ENCODE data around the gene GDF15. TPM values are rescaled to one million over a fixed set of nuclear protein-coding genes. Genes with fewer than 3 reads are reported as not detected.
A peak's percentile ranks its signal among the peaks of the same experiment; 100 is the strongest.

GDF15 gene
- total RNA-seq, 4 donors from 2014 or later, result 0.76 to 2.3 TPM; not detected in 2

- intact Hi-C loops (cut with DNase I), result no loop called here
- peak overlapping the region in 3 of 4 donors; percentile 52 to 81 (median 67) for H3K27ac ChIP-seq
- no peak overlapping the region for H3K4me3 ChIP-seq
- no peaks in the 10 kb centered on the region for H3K27me3 ChIP-seq
- no peaks in the 10 kb centered on the region for H3K9me3 ChIP-seq
- no peak for TF ChIP-seq CTCF (IDR thresholded peaks at IDR 0.05)
- no peak for TF ChIP-seq POLR2A (IDR thresholded peaks at IDR 0.05)
- H3K4me1 ChIP-seq, result peaks cover 27 to 98% (median 49%) of the 10 kb centered on the region in 3 donors
- WGBS, 2 donors, result 44 to 46% methylated on average over 10 to 11 of the region's 18 CpGs
- DNase-seq, result no peak
- H3K36me3 ChIP-seq, result peaks cover 0 to 6% (median 0%) of the 10 kb centered on the region in 3 donors
Measured at GRCh38 chr19:18425515-18426415, 39.8 kb downstream of the GDF15 start.

DNA sequence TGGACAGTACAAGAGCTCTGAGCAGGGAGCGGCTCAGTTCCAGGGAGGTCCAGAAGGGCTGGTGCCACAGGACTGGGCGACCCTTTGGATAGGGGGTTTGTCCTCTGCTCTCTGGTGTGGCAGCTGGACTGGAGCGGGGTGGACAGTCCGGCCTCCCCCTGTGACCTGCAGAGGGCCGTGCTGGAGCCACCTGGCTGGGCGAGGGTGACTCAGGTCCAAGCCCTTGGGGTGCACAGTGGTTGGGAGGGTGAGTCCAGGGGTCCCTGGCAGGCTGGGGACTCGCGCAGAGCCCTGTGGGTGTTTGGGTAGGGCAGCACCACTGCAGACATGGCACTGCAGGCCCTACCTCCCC, 40.4 kb downstream of the GDF15 start:
- no peaks in the 10 kb centered on the region for H3K9me3 ChIP-seq
- no peak for DNase-seq
- H3K4me3 ChIP-seq, result no peak overlapping the region
- peaks cover 0 to 6% (median 0%) of the 10 kb centered on the region in 3 donors for H3K36me3 ChIP-seq
- TF ChIP-seq POLR2A (IDR thresholded peaks at IDR 0.05), result no peak
- no peak for TF ChIP-seq CTCF (IDR thresholded peaks at IDR 0.05)
- peak overlapping the region in 3 of 4 donors; percentile 52 to 81 (median 67) for H3K27ac ChIP-seq
- peaks cover 23 to 93% (median 43%) of the 10 kb centered on the region in 3 donors for H3K4me1 ChIP-seq
- intact Hi-C loops (cut with DNase I), result no loop called here
- WGBS, 2 donors, result no CpG with 5 or more reads among the region's 8 CpGs
- no peaks in the 10 kb centered on the region for H3K27me3 ChIP-seq

GRCh38 chr19:18427080-18427742, 41.3 kb downstream of the GDF15 start:
- peak overlapping the region in 2 of 4 donors; percentile 67 to 81 for H3K27ac ChIP-seq
- H3K36me3 ChIP-seq, result peaks cover 0 to 6% (median 0%) of the 10 kb centered on the region in 3 donors
- TF ChIP-seq CTCF (IDR thresholded peaks at IDR 0.05) (no peak), POLR2A (IDR thresholded peaks at IDR 0.05) (no peak)
- H3K9me3 ChIP-seq, result no peaks in the 10 kb centered on the region
- 60 to 68% methylated on average over 2 to 7 of the region's 16 CpGs for WGBS, 2 donors
- intact Hi-C loops (cut with DNase I), result no loop called here
- no peak overlapping the region for H3K4me3 ChIP-seq
- H3K27me3 ChIP-seq, result no peaks in the 10 kb centered on the region
- peaks cover 23 to 85% (median 41%) of the 10 kb centered on the region in 3 donors for H3K4me1 ChIP-seq
- DNase-seq, result no peak

GRCh38 chr19:18427743-18428113, 41.8 kb downstream of the GDF15 start:
- no peak overlapping the region for H3K4me3 ChIP-seq
- H3K4me1 ChIP-seq, result peaks cover 24 to 85% (median 41%) of the 10 kb centered on the region in 3 donors
- WGBS, 2 donors, result no CpG with 5 or more reads among the region's 12 CpGs
- intact Hi-C loops (cut with DNase I), result no loop called here
- H3K36me3 ChIP-seq, result peaks cover 0 to 6% (median 0%) of the 10 kb centered on the region in 3 donors
- no peak for DNase-seq
- TF ChIP-seq POLR2A (IDR thresholded peaks at IDR 0.05), result no peak
- no peak for TF ChIP-seq CTCF (IDR thresholded peaks at IDR 0.05)
- no peaks in the 10 kb centered on the region for H3K27me3 ChIP-seq
- no peaks in the 10 kb centered on the region for H3K9me3 ChIP-seq
- no peak overlapping the region for H3K27ac ChIP-seq

All from esophagus squamous epithelium (tissue), 5 donors.